Spleen (tissue), 11 donors: ENCODE data around the gene HEPACAM. TPM values are rescaled to one million over a fixed set of nuclear protein-coding genes. Genes with fewer than 3 reads are reported as not detected.

Experiments
- DNase-seq: peaks from one replicate; pipeline ENCODE4 v3.0.0-alpha.2; 2020
- H3K27ac ChIP-seq, 8 donors: fragments of 200-600 bp; sonication (generic) in 7 of 8; 1 replicate in 4 of 8; 2 replicates in 4 of 8; pipeline versions ENCODE4 v1.5.0 to v1.8.0; 2016 to 2021; ENCODE audit warnings: inconsistent platforms in 4 of 8, mild to moderate bottlenecking in 4 of 8, moderate library complexity in 1 of 8
- H3K27me3 ChIP-seq, 7 donors: fragments of 200-600 bp; sonication (generic) in 6 of 7; replicated peaks in 1 of 7; 1 replicate in 4 of 7; 2 replicates in 3 of 7; pipeline versions ENCODE4 v1.5.0 to v1.8.0; 2016 to 2021; ENCODE audit warnings: inconsistent platforms in 3 of 7, mild to moderate bottlenecking in 1 of 7
- H3K36me3 ChIP-seq, 6 donors: fragments of 200-600 bp; sonication (generic) in 5 of 6; 1 replicate in 4 of 6; 2 replicates in 2 of 6; pipeline versions ENCODE4 v1.5.0 to v1.8.0; 2016 to 2021; ENCODE audit warnings: inconsistent platforms in 2 of 6
- H3K4me1 ChIP-seq, 6 donors: fragments of 200-600 bp; sonication (generic) in 5 of 6; 1 replicate in 3 of 6; 2 replicates in 3 of 6; pipeline versions ENCODE4 v1.5.0 to v1.8.0; 2016 to 2021; ENCODE audit warnings: inconsistent platforms in 3 of 6
- H3K4me3 ChIP-seq, 8 donors: fragments of 200-600 bp; sonication (generic) in 7 of 8; 1 replicate in 4 of 8; 2 replicates in 4 of 8; pipeline versions ENCODE4 v1.5.0 to v1.8.0; 2016 to 2021; ENCODE audit warnings: inconsistent platforms in 4 of 8, mild to moderate bottlenecking in 4 of 8, moderate library complexity in 2 of 8
- H3K9me3 ChIP-seq, 8 donors: fragments of 200-600 bp; sonication (generic) in 7 of 8; 1 replicate in 4 of 8; 2 replicates in 4 of 8; pipeline versions ENCODE4 v1.5.0 to v1.8.0; 2016 to 2021; ENCODE audit warnings: inconsistent platforms in 4 of 8
- POLR2A ChIP-seq, 3 donors: fragments of 450-650 bp; IDR thresholded peaks; one replicate each; pipeline ENCODE4 v1.5.1; 2017; ENCODE audit warnings: antibody characterized with exemption in 3 of 3, mild to moderate bottlenecking in 1 of 3
- POLR2AphosphoS5 ChIP-seq, 3 donors: sonication (generic); formaldehyde crosslinking; IDR thresholded peaks; one replicate each; pipeline ENCODE4 v1.5.1; 2017; ENCODE audit warnings: antibody characterized with exemption in 3 of 3
- WGBS, 5 donors: extraction: QIAGEN DNeasy Blood & Tissue Kit in 3 of 5; methylation state at CpG; one replicate each; pipeline versions ENCODE4 v1.1.5 to v1.1.7; 2013 to 2018; 5-methylcytosine and 5-hydroxymethylcytosine counted together
- intact Hi-C: fragments of 100-400 bp; cut with DNase I; formaldehyde crosslinking; loops from one replicate; pipeline ENCODE4 v1.15.0; 2023; ENCODE audit warnings: low total_unique reads
- polyA plus RNA-seq, 3 donors: library from polyadenylated mRNA; stranded (reverse); fragments of 200-250 nt; gene quantifications; one replicate each; pipeline ENCODE4 v1.2.1, GENCODE V29; 2013
- total RNA-seq, 7 donors: library from RNA; depleted of rRNA in 3 of 7; stranded (reverse); fragments of >200 nt in 3 of 7; fragmentation: NEBNext Ultra II Directional in 4 of 7; extraction: Animal tissue kit (Norgen Biotek cat#: 25700) in 4 of 7; gene quantifications; one replicate each; pipeline versions ENCODE4 v1.1.0 to v1.2.1, GENCODE V29; 2016 to 2021
- TF ChIP-seq, protein P1 (sequence below), 11 experiments: fragments of 200-600 bp in 7 of 11; fragments of 450-650 bp in 4 of 11; sonication (generic) in 4 of 11; IDR thresholded peaks in 8 of 11; conservative IDR thresholded peaks in 3 of 11; 1 replicate in 7 of 11; 2 replicates in 4 of 11; pipeline versions ENCODE4 v1.4.0 to v1.8.0; 2016 to 2021; ENCODE audit warnings: antibody characterized with exemption in 11 of 11, inconsistent platforms in 4 of 11, mild to moderate bottlenecking in 1 of 11
- donor health status: healthy with polysubstance abuse.
- donor health status: DM: no; HTN: no; CAD: no; lungs with moderate emphysema.
- donor health status: DM: no; HTN: no; CAD: no.
- donor health status: Bipolar disorder and iron deficiency.
- donor health status: healthy.
- donor health status: DM: no; HTN: no; CAD: no.
- donor health status: DM: yes; HTN: yes; CAD: no.

HEPACAM gene
- total and polyA plus RNA-seq, 10 donors: 0.04 to 2.7 (median 0.30) TPM; not detected in 6

DNA sequence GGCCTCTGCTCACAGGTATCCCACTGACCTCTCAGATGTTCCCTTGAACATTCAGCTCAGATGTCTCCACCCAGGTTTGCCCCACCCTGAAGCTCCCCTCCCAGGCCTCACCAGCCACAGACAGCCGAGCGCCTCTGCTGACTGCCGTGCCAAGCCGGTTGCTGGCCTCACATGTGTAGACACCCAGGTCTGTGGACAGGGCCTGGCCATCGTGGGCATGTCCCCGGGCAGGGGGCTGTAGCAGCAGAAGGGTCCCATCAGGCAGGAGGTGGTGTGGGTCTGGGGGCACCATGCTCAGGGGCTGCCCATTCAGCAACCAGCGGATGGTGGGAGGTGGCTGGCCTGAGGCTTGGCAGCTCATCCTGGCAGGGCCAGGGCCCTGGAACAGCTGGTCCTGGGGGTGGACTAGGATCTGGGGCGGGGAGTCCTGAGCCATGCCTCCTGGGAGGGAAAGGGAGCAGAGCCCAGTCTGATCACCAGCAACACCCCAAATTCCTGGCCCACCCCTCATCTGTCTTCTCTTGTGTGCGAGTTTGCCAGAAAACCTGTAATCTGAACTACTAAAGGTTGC lies 38.9 kb downstream of the HEPACAM start:
- Histone ChIP-seq H3K27ac (peak overlapping the region; percentile 48 to 88 (median 81)), H3K36me3 (peaks cover 0 to 27% (median 0%) of the 10 kb centered on the region in 6 donors), H3K4me3 (peak overlapping the region; percentile 31 to 71 (median 48)), H3K4me1 (peaks cover 4 to 66% (median 35%) of the 10 kb centered on the region in 6 donors), H3K27me3 (peaks cover 0 to 28% (median 0%) of the 10 kb centered on the region in 7 donors), H3K9me3 (no peaks in the 10 kb centered on the region)
- intact Hi-C loops: no loop called here
- WGBS, 5 donors: 60 to 84% (median 69%) methylated on average over 8 to 9 of the region's 9 CpGs
- TF ChIP-seq POLR2A (IDR thresholded peaks at IDR 0.05) (no peak), POLR2AphosphoS5 (IDR thresholded peaks at IDR 0.05) (peak in 2 of 3 donors; percentile 12 to 16)
- TF ChIP-seq, protein P1, sequence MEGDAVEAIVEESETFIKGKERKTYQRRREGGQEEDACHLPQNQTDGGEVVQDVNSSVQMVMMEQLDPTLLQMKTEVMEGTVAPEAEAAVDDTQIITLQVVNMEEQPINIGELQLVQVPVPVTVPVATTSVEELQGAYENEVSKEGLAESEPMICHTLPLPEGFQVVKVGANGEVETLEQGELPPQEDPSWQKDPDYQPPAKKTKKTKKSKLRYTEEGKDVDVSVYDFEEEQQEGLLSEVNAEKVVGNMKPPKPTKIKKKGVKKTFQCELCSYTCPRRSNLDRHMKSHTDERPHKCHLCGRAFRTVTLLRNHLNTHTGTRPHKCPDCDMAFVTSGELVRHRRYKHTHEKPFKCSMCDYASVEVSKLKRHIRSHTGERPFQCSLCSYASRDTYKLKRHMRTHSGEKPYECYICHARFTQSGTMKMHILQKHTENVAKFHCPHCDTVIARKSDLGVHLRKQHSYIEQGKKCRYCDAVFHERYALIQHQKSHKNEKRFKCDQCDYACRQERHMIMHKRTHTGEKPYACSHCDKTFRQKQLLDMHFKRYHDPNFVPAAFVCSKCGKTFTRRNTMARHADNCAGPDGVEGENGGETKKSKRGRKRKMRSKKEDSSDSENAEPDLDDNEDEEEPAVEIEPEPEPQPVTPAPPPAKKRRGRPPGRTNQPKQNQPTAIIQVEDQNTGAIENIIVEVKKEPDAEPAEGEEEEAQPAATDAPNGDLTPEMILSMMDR (IDR thresholded peaks at IDR 0.05 in 8 of 11, conservative IDR thresholded peaks at IDR 0.05 in 3 of 11): no peak
- no peak for DNase-seq

DNA sequence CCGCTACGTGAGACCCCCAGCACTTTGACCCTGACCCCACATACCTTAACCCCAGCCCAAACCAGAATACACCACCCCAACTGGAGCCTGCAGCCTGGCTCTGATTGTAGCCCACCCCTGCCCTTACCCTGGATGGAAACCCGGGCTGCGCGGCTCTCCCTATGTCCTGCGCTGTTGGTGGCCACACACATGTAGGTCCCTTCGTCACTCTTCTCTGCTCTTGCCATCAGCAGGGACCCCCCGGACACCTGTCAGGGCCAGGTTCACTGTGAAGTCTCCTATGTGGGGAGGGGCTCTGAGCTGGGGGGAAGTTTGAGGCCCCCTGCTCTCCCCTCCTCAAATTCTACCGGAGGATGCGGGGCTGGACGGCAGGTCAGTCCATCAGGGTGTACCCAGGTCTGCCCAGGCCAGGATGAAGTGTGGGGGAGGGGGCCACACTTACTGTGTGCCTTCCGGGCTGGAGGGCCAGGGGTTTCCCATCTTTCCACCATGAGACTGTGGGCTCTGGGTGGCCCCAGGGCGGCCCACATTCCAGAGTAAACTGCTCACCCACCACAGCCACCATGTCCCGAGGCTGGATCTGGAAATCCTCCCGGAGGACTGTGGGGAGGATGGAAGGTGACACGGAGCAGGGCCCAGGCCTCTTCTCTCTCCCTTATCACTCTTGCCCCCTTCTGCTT lies 39.6 kb downstream of the HEPACAM start:
- 65 to 83% (median 71%) methylated on average over 15 to 16 of the region's 16 CpGs for WGBS, 5 donors
- Histone ChIP-seq H3K9me3 (no peaks in the 10 kb centered on the region), H3K4me3 (peak overlapping the region; percentile 31 to 71 (median 48)), H3K27ac (peak overlapping the region; percentile 48 to 88 (median 81)), H3K4me1 (peaks cover 4 to 73% (median 38%) of the 10 kb centered on the region in 6 donors), H3K36me3 (peaks cover 0 to 32% (median 0%) of the 10 kb centered on the region in 6 donors), H3K27me3 (peaks cover 0 to 28% (median 0%) of the 10 kb centered on the region in 7 donors)
- intact Hi-C loops: no loop called here
- no peak for DNase-seq
- TF ChIP-seq, protein P1 (IDR thresholded peaks at IDR 0.05 in 8 of 11, conservative IDR thresholded peaks at IDR 0.05 in 3 of 11): no peak
- TF ChIP-seq POLR2AphosphoS5 (IDR thresholded peaks at IDR 0.05): no peak
- no peak for TF ChIP-seq POLR2A (IDR thresholded peaks at IDR 0.05)

DNA sequence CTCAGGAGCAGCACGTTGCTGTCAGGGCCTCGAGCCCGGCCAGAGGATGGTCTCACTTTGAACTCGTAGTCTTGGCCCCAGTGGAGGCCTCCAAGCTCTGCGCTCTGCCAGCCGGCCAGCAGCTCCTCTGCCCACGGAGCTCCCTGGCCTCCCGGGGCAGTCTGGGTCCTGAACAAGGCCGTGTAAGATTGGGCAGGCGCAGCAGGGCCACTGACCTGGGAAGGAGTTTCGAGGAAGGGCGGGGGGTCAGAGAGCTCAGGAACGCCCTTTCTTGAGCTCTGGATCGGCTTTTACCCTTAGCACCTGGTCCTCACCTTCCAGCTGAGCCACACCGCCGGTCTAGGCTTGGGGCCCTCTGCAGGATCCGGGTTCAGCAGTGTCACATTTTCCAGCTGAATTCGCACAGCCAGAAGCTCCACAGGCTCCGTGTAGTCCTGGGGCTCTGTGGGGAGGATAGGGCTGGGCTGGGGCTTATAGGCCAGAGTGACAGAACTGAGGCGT lies 40.3 kb downstream of the HEPACAM start:
- Histone ChIP-seq H3K4me1 (peaks cover 4 to 75% (median 42%) of the 10 kb centered on the region in 6 donors), H3K27me3 (peaks cover 0 to 25% (median 0%) of the 10 kb centered on the region in 7 donors), H3K4me3 (peak overlapping the region; percentile 31 to 71 (median 48)), H3K27ac (peak overlapping the region in 7 of 8 donors; percentile 29 to 88 (median 83)), H3K9me3 (no peaks in the 10 kb centered on the region), H3K36me3 (peaks cover 0 to 39% (median 0%) of the 10 kb centered on the region in 6 donors)
- WGBS, 5 donors: 58 to 82% (median 77%) methylated on average over 9 to 20 of the region's 20 CpGs
- intact Hi-C loops: no loop called here
- no peak for DNase-seq
- TF ChIP-seq POLR2AphosphoS5 (IDR thresholded peaks at IDR 0.05) (peak in 2 of 3 donors; percentile 38 to 42), POLR2A (IDR thresholded peaks at IDR 0.05) (no peak)
- TF ChIP-seq, protein P1 (IDR thresholded peaks at IDR 0.05 in 8 of 11, conservative IDR thresholded peaks at IDR 0.05 in 3 of 11): no peak
